ENCODE measurements around the gene SNX27.

DNA sequence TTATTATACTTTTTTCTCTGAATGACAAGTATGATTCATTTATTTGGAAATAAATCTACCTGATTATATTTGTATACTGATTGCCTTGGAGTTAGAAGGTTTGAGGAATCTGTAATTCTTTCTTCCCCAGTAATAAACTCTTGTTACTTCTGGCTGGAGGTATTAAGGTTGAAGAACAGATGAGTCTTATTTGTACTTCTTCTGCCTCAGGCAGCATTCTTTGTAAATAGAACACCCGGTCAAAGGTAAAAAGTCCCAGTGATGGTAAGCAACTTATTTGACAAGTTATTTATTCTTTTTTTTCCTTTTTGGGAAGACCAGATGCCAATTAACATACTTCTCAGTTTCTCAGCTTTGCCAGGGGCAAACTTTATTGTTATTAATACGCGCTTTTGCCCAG is 12.9 kb downstream of the SNX27 start:
- TF ChIP-seq, protein P1, sequence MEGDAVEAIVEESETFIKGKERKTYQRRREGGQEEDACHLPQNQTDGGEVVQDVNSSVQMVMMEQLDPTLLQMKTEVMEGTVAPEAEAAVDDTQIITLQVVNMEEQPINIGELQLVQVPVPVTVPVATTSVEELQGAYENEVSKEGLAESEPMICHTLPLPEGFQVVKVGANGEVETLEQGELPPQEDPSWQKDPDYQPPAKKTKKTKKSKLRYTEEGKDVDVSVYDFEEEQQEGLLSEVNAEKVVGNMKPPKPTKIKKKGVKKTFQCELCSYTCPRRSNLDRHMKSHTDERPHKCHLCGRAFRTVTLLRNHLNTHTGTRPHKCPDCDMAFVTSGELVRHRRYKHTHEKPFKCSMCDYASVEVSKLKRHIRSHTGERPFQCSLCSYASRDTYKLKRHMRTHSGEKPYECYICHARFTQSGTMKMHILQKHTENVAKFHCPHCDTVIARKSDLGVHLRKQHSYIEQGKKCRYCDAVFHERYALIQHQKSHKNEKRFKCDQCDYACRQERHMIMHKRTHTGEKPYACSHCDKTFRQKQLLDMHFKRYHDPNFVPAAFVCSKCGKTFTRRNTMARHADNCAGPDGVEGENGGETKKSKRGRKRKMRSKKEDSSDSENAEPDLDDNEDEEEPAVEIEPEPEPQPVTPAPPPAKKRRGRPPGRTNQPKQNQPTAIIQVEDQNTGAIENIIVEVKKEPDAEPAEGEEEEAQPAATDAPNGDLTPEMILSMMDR (conservative IDR thresholded peaks at IDR 0.05 in 1 of 2, IDR thresholded peaks at IDR 0.05 in 1 of 2; ENCODE audit: extremely low read depth in 1 of 2, insufficient read depth in 1 of 2, low read depth in 1 of 2, low read length in 2 of 2) = no peak
- TF ChIP-seq EZH2 (IDR thresholded peaks at IDR 0.05; ENCODE audit: borderline replicate concordance, low read length) = no peak
